Measurements from ENCODE around the gene PTGIR. TPM values are rescaled to one million over a fixed set of nuclear protein-coding genes. Genes with fewer than 3 reads are reported as not detected.

The PTGIR gene
- total RNA-seq, 1 donor = 5.8 TPM

GRCh38 chr19:46601318-46602224, 23.3 kb downstream of the PTGIR start, which contains the start of gene CALM3:
CALM3 (plus strand) TSS chr19:46601330; CDS start chr19:46601435, 105 bp downstream.
- Histone ChIP-seq H3K4me1 (ENCODE audit: insufficient read depth, low read length) (peaks cover 26% of the 10 kb centered on the region), H3K9me3 (ENCODE audit: low read depth, low read length) (peaks cover 5% of the 10 kb centered on the region), H3K27me3 (ENCODE audit: insufficient read depth, low read length) (no peaks in the 10 kb centered on the region), H3K4me3 (ENCODE audit: low read length) (peak within 1 kb of the TSS; percentile 100)

DNA sequence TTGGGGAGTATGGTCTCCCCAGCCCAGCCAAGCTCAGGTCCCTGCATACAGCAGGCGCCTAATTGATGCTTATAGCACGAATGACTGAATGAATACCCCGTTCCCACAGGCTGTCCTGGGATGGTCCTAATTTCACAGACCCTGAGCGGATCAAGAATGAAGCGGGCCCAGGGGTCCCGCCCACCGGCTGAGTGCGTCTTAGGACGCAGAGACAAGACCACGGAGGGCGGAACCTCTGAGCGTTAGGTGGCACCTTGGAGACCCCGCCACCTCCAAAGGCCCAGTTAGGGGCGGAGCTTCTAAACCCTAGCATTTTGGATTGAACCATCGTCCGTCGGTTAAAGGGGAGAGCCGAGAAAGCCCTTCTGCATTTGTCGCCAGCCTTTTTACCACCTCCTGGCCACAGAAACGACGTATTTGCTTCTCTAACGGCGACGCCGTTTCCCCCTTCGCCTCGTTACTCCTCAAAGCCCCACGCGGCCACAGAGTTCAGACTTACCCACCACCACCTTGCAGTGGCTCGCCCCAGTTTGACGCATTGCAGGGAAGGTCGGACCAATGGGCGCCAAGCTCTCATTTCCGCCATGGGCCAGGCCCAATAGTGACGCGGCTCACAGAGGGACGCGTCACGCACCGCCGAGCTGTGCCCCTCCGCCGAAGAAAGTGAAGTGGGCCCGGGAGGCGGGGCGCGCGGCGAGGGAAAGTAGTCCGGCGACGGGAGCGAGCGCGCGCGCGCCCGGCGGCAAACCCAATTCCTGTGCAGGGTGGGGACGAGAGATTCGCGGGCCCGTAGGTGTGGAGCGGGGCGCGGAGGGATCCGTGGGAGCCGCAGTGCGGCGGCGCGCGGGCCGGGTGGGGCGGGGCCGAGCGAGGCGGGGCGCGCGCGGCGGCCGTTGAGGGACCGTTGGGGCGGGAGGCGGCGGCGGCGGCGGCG, 24.2 kb downstream of the PTGIR start:
- H3K4me3 ChIP-seq (ENCODE audit: low read length) = peak overlapping the region; percentile 100
- peaks cover 26% of the 10 kb centered on the region for H3K4me1 ChIP-seq (ENCODE audit: insufficient read depth, low read length)
- peaks cover 5% of the 10 kb centered on the region for H3K9me3 ChIP-seq (ENCODE audit: low read depth, low read length)
- no peaks in the 10 kb centered on the region for H3K27me3 ChIP-seq (ENCODE audit: insufficient read depth, low read length)

DNA sequence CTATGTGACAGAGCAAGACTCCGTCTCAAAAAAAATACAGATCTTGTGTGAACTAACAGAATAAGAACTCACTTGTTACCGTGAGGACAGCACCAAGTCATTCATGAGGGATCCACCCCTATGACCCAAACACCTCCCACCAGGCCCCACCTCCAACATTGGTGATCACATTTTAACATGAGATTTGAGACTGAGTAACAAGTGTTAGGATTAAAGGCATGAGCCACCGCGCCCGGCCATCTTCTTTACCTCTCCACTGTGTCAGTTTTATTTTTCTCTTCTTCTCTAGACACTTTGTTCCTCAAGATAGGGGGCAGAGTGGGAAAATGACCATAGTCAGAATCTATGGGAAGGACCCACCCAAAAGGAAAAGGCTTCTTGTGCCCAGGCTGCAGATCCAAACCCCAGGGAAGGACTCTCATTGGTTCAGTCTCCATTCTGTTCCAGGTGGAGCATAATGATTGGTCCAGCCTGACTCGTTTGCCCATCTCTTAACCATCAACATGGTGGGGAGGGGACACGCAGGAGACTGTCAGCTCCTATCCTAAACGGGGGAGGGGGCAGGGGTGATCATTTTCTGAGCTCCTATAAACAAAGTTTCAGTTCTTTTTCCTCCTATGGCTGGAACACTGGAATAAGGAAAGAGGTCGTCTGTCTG, 25.0 kb downstream of the PTGIR start:
- H3K4me1 ChIP-seq (ENCODE audit: insufficient read depth, low read length) = peaks cover 26% of the 10 kb centered on the region
- no peaks in the 10 kb centered on the region for H3K27me3 ChIP-seq (ENCODE audit: insufficient read depth, low read length)
- H3K9me3 ChIP-seq (ENCODE audit: low read depth, low read length) = peaks cover 5% of the 10 kb centered on the region
- peak overlapping the region; percentile 100 for H3K4me3 ChIP-seq (ENCODE audit: low read length)

DNA sequence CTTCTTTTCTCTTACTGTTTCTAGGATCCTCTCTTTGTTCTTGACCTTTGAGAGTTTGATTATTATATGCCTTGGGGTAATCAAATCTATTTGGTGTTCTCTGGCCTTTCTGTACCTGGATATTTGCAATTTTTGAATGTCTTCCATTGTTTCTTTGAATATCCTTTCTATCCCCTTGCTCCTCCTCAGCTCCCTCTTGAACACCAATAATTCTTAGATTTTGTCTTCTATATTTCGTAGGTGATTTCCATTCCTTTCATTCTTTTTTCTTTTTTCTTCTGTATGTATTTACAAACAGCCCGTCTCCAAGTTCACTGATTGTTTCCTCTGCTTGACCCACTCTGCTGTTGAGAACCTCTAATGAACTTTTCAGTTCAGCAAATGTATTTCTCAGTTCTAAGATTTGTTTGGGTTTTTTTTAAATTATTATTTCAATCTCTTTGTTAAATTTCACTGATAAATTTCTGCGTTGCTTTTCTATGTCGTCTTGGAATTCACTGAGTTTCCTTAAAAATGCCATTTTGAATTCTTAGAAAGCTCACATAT, 26.4 kb downstream of the PTGIR start:
- Histone ChIP-seq H3K4me1 (ENCODE audit: insufficient read depth, low read length) (peaks cover 21% of the 10 kb centered on the region), H3K9me3 (ENCODE audit: low read depth, low read length) (peaks cover 5% of the 10 kb centered on the region), H3K27me3 (ENCODE audit: insufficient read depth, low read length) (no peaks in the 10 kb centered on the region), H3K4me3 (ENCODE audit: low read length) (no peak overlapping the region)

- H3K9me3 ChIP-seq (ENCODE audit: low read depth, low read length) = peaks cover 5% of the 10 kb centered on the region
- H3K4me1 ChIP-seq (ENCODE audit: insufficient read depth, low read length) = peaks cover 6% of the 10 kb centered on the region
- no peaks in the 10 kb centered on the region for H3K27me3 ChIP-seq (ENCODE audit: insufficient read depth, low read length)
- no peak overlapping the region for H3K4me3 ChIP-seq (ENCODE audit: low read length)
These were observed 28.9 kb downstream of the PTGIR start for GRCh38 chr19:46596008-46596407.

- no peaks in the 10 kb centered on the region for H3K27me3 ChIP-seq (ENCODE audit: insufficient read depth, low read length)
- H3K9me3 ChIP-seq (ENCODE audit: low read depth, low read length) = no peaks in the 10 kb centered on the region
- H3K4me1 ChIP-seq (ENCODE audit: insufficient read depth, low read length) = no peaks in the 10 kb centered on the region
- H3K4me3 ChIP-seq (ENCODE audit: low read length) = no peak overlapping the region
These were observed 33.0 kb downstream of the PTGIR start for GRCh38 chr19:46591870-46592269.

- no peaks in the 10 kb centered on the region for H3K9me3 ChIP-seq (ENCODE audit: low read depth, low read length)
- no peaks in the 10 kb centered on the region for H3K4me1 ChIP-seq (ENCODE audit: insufficient read depth, low read length)
- no peaks in the 10 kb centered on the region for H3K27me3 ChIP-seq (ENCODE audit: insufficient read depth, low read length)
- H3K4me3 ChIP-seq (ENCODE audit: low read length) = no peak overlapping the region
These were observed 33.6 kb downstream of the PTGIR start for GRCh38 chr19:46591254-46591653.

DNA sequence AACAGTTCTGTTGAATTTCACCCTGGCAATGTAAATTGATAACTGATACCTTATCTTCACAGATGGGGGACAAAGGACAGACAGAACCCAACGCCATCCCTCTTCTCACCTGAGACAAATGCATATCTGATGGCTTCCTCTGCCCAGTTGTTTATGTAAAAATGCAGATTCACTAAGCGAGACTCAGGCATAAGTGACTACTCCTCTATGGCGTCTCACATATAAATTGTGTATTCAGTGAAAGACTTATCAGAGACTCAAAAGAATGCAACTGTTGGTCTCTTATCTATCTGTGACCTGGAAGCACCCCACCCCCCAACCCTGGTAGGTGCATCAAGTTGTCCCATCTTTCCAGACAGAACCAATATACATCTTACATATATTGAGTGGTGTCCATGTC, 37.0 kb downstream of the PTGIR start:
- H3K27me3 ChIP-seq (ENCODE audit: insufficient read depth, low read length) = no peaks in the 10 kb centered on the region

DNA sequence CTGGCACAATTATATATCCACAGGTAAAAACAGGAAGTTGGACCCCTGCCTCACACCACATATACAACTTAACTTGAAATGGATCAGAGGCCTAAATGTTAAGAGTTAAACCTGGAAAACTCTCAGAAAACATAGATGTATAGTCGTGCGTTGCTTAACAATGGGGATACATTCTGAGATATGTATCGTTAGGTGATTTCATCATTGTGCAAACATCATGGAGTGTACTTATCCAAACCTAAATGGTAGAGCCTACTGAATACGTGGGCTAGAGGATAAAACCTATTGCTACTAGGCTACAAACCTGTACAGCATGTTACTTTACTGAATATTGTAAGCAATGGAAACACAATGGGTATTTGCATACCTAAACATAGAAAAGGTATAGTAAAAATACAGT, 38.6 kb downstream of the PTGIR start:
- Histone ChIP-seq H3K4me1 (ENCODE audit: insufficient read depth, low read length) (no peaks in the 10 kb centered on the region), H3K4me3 (ENCODE audit: low read length) (no peak overlapping the region), H3K27me3 (ENCODE audit: insufficient read depth, low read length) (no peaks in the 10 kb centered on the region), H3K9me3 (ENCODE audit: low read depth, low read length) (no peaks in the 10 kb centered on the region)

More for the DNA sequence above, 37.0 kb downstream of the PTGIR start:
- H3K4me1 ChIP-seq (ENCODE audit: insufficient read depth, low read length) = no peaks in the 10 kb centered on the region
- no peaks in the 10 kb centered on the region for H3K9me3 ChIP-seq (ENCODE audit: low read depth, low read length)
- no peak overlapping the region for H3K4me3 ChIP-seq (ENCODE audit: low read length)

DNA sequence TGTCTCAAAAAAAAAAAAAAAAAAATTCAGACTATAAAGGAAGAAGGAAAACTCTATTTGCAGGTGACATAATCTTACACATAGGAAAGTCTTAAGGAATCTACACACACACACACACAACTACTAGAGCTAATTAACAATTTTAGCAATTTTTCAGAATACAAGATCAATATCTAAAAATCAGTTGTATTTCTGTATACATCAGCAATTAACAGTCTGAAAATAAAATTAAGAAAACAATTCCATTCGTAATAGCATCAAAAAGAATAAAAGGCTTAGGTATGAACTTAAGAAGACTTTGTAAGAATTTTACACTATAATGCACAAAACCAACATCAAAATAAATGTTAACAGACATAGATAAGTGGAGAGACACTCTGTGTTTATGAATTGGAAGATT, 39.4 kb downstream of the PTGIR start:
- Histone ChIP-seq H3K9me3 (ENCODE audit: low read depth, low read length) (no peaks in the 10 kb centered on the region), H3K4me3 (ENCODE audit: low read length) (no peak overlapping the region), H3K4me1 (ENCODE audit: insufficient read depth, low read length) (no peaks in the 10 kb centered on the region), H3K27me3 (ENCODE audit: insufficient read depth, low read length) (no peaks in the 10 kb centered on the region)

DNA sequence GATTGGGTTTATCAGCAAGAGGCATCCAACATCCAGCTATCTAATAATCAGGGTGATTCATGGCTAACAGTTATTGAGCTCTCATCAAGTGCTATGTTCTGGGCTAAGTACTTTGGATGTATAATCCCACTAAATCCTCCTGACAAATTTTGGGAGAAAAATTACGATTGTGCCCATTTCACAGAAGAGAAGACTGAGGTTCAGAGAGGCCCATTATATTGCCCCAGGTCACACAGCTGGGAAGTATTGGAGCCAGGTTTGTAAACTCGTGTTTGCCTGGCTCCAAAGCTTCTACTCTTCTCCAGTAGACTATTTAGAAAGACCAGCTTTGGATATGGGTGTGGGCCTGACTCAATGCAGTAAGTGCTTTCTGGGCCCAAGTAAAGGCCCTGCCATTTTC, 44.6 kb downstream of the PTGIR start:
- H3K27me3 ChIP-seq (ENCODE audit: insufficient read depth, low read length) = no peaks in the 10 kb centered on the region
- H3K9me3 ChIP-seq (ENCODE audit: low read depth, low read length) = no peaks in the 10 kb centered on the region
- peaks cover 14% of the 10 kb centered on the region for H3K4me1 ChIP-seq (ENCODE audit: insufficient read depth, low read length)
- no peak overlapping the region for H3K4me3 ChIP-seq (ENCODE audit: low read length)

- H3K4me3 ChIP-seq (ENCODE audit: low read length) = no peak overlapping the region
- no peaks in the 10 kb centered on the region for H3K9me3 ChIP-seq (ENCODE audit: low read depth, low read length)
- no peaks in the 10 kb centered on the region for H3K27me3 ChIP-seq (ENCODE audit: insufficient read depth, low read length)
- peaks cover 15% of the 10 kb centered on the region for H3K4me1 ChIP-seq (ENCODE audit: insufficient read depth, low read length)
These were observed 45.5 kb downstream of the PTGIR start for GRCh38 chr19:46579361-46579879.

GRCh38 chr19:46578450-46578849, 46.4 kb downstream of the PTGIR start:
- Histone ChIP-seq H3K27me3 (ENCODE audit: insufficient read depth, low read length) (no peaks in the 10 kb centered on the region), H3K4me1 (ENCODE audit: insufficient read depth, low read length) (peaks cover 15% of the 10 kb centered on the region), H3K4me3 (ENCODE audit: low read length) (no peak overlapping the region), H3K9me3 (ENCODE audit: low read depth, low read length) (no peaks in the 10 kb centered on the region)

DNA sequence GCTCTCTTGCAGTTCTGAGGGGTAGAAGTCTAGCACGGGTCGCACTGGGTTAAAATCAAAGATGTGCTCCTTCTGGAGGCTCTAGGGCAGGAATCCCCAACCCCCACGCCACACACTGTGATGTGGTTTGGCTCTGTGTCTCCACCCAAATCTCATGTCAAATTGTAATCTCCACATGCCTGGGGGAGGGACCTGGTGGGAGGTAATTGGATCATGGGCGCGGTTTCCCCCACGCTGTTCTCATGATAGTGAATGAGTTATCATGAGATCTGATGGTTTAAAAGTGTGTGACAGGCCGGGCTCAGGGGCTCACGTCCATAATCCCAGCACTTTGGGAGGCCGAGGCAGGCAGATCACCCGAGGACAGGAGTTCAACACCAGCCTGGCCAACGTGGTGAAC, 50.4 kb downstream of the PTGIR start:
- H3K27me3 ChIP-seq (ENCODE audit: insufficient read depth, low read length) = no peaks in the 10 kb centered on the region
- peaks cover 15% of the 10 kb centered on the region for H3K4me1 ChIP-seq (ENCODE audit: insufficient read depth, low read length)
- no peak overlapping the region for H3K4me3 ChIP-seq (ENCODE audit: low read length)
- H3K9me3 ChIP-seq (ENCODE audit: low read depth, low read length) = no peaks in the 10 kb centered on the region
